Suppressor macrophage treated with lipopolysaccharide for 1 hour (primary cell): ENCODE measurements around the gene NR3C2.

Experiments
- DNase-seq, 3 donors: peaks; one replicate each; pipeline ENCODE4 v3.0.0-alpha.2; 2020 to 2022

NR3C2 gene

DNA sequence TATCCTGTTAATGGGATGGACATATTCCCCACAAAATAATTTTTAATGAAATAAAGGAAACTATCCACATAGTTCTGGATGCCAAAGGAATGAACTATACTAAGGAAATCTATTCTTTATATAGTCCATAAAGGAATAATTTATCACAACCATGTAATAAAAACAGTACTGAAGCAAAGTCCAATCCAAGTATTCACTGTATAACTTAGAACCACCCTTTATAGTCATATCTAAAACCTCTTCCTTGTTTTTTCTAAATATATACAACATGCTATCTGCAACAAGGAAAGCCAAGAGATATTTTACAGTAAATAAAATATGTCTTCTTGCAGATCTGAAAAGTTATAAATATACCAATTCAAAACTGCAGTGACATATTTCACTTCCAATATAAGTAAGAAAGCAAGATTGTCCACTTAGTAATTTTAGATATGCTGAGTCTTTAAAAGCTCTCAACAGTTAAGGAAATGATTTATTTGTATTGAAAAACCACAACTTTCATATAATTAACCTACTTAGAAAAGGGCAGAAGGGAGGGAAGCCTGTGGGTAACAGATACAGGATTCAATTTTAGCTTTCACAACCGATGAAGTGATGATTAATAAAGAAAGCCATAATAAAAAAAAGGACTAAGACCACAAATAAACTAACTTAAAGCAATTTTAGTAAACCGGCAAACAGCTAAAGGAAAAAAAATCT lies 8.0 kb downstream of the NR3C2 start:
- DNase-seq: no peak

DNA sequence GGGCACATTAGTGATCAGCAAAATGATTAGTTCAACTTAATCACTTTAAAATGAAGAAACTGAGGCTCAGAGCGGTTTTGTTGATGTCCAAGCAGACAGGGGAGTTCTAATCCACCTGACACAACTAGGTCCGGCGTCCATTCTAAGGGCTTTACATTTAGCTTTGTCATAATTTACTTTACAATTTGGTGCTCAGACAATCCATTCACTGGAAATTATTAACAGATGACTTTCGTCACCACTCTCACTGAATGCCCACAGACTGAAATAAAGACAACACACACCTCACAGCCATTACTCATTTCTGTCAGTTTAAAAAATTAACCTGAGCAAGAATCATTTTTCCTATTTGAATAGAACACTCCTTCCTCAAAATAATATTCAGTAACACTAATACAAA lies 10.8 kb downstream of the NR3C2 start:
- no peak for DNase-seq

DNA sequence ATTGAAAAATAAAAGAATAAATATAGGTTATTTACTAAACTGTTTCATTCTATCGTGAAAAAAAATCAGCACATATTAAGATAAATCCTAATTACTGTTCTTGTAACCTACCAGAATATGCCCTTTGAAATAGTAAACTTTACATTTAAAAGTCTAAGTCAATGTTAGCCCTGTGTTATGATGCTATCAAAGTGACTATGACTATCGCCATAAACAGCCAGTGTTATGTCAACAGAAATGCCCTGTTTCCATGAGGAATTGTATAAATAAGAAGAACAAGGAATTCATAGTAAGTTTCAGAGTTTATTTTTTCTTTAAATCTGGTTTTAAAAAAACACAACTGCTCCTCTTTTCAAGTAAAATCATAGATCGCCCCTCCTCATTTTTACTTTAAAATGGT lies 11.4 kb downstream of the NR3C2 start:
- DNase-seq: no peak

DNA sequence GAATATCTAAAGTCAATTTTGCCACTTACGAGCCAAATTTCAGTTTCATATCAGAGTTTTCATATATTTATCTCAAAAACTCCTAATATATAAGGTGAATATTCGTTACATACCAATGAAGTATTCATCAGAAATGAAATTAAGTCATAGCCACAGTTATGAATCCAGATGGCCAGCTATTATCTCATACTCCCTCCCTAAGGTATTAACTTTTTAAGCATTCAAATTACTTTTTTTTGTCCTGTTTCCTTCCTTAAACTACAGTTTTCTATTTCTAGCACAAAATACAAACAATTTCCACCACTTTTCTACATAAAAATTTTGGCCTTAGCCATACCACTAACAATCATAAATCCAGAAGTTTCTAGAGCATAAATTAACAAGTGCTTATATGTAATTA lies 13.0 kb downstream of the NR3C2 start:
- no peak for DNase-seq

DNA sequence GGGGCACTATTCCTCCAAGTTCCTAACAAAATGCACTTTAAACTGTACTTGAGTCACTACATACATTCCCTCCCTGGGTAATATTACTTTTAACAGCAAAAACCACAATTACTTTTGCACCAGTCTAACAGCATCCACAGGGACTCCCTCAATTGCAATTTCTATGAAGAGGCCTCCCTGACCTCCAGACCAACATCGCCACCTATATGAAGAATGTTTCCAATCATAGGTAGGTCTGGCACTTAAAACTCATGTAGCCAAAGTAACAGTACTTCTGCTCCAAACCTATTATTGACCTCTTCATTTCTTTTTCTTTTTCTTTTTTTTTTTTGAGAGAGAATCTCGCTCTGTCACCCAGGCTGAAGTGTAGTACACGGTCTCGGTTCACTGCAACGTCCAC lies 15.6 kb downstream of the NR3C2 start:
- no peak for DNase-seq

DNA sequence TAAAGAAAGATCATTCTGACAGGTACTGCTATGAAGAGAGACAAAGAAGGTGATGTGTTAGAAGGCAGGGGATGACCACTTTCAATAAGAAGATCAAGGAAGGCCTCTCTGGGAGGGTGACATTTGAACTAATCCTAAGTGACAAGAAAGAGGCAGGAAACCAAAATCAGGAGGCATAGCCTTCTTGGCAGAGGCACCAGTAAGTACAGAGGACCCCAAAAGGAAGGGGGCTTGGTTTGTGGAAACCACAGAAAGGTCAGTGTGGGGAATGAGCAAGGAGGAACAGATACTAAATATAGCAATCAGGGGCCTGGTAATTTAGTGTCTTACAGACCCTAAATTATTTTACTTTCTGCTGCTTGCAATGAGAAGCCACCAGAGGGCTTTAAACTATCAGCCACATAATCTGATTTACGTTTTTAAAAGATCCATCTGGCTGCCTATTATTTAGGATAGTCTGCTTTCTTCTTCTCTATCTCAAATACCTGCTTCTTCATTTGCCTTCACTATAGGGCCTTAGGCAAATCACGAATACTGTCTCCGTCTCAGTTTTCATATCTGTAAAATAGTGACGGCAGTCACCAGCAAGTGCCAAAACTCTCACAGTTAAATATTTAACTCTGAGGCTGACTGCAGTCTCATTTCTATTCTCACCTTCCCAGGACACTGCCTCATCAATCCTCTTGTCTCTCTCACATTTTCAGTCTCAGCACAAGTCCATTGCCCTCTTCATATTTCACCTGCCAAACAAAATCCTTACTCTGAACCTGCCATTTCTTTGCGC lies 16.7 kb downstream of the NR3C2 start:
- DNase-seq: no peak

DNA sequence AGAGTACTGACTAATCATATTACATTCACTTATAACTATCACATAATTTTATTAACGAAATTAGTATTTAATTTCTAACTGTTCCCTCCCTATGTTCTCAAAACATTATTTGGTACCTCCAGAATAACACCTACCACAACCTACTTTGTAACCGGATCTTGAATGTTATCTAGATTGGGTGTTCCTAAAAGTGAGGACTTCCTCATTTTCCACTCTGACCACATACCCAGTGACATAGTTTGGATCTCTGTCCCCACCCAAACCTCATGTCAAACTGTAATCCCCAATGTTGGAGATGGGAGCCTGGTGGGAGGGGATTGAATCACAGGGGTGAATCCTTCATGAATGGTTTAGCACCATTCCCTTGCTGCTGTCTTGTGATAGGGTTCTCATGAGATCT lies 21.8 kb downstream of the NR3C2 start:
- peak in 2 of 3 donors; percentile 3 to 12 for DNase-seq

DNA sequence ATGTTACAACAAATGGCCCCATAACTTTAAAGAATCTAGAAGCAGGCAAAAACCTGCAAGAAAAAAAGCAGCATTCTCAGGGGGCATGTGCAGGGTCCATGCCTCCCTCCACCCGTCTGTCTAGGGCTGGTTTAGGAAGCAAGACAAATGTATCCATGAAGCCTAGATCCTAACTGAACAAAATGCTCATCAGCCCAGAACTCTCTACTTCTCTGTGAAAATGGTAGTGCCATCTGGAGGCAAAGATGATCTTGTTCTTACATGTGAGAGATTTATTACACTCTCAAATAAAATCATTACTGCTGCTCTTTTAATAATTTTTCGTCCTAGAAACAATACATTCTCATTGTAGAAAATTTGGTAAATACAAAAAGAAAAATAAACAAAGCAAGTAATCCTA lies 26.7 kb downstream of the NR3C2 start:
- DNase-seq: no peak

DNA sequence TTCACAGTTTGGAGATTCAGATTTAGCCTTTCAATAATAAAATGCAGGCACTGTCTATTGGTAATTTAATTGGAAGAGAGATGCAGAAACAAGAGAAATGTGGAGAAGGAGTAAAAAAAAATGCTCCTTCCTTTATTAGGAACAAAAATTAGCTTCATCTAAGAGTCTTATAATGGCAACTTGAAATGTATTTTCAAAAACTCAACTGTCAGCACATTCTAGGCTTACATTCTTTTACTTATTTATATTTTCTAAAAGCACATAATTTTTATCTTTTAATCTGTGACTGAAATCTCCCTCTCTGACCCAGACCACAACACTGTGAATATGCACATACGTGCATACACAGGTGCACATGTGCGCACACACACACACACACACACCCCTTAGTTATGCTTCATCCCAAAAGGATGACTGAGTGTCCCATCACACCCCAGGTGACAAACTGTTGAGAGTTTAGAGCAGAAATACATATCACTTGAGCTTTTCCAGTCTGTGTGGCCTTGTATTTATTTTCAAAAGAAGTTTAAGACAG lies 29.7 kb downstream of the NR3C2 start:
- DNase-seq: no peak

DNA sequence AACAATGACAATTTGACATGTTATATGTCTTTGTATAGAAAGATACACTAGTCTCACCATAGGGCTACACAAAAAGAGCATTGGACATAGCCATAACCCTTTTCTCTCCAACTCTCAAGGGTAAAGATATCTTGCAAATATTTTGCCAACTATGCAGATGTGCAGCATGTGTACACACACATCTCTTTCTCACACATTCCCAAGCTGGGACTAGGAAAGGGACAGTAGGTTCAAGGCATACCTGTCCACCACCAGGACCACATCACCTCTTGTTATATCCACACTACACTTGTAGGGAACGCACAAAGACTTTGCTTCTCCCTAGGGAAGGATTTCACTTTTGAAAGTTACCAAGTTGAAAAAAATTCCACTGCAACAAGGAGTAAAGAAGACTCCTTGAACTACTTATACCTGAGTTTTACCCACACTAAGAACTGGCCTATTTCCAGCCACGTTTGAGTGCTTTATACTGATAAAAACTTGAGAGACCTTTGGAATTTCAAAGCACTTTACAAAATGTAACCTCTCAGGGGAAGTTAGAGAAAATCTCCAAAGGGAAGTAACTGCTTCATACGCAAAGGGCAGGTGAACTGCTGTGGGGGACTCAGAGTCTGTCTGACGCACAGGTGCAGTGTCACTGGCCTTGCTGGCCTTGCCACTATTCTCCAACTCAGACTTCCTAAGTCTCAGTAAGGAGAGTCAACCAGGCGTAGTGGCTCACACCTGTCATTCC lies 36.9 kb downstream of the NR3C2 start:
- DNase-seq: no peak

DNA sequence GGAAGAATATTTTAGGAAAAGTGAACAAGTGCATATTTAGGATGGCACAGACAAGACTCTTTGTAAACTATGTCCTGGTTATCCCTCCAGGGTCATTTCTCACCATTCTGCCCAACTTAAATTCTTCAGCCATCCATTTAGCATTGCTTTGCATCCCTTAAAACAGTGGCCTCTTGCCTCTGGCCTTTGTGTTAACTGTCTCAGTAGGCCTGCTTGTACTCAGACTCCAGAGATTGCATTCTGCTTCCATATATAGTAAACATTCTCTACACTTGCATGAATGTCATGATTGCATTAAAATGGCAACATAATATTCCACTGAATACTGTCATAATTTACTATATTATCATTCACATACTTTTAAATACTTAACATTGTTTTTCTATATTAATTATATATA lies 43.2 kb downstream of the NR3C2 start:
- DNase-seq: no peak

DNA sequence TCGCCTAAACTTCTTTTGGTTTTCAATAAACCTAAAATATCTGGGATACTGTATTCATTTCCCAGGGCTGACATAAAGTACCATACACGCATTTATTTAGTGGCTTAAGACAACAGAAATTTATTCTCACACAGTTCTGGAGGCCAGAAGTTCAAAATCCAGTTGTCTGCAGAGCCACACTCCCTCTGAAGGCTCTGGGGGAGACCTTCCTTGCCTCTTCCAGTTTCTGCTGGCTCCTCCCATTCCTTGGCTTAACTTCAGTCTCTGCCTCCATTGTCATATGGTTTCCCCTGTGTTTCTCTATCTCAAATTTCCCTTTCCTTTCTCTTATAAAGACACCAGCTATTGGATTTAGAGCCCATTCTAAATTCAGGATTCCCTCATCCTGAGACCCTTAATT lies 44.4 kb downstream of the NR3C2 start:
- no peak for DNase-seq

DNA sequence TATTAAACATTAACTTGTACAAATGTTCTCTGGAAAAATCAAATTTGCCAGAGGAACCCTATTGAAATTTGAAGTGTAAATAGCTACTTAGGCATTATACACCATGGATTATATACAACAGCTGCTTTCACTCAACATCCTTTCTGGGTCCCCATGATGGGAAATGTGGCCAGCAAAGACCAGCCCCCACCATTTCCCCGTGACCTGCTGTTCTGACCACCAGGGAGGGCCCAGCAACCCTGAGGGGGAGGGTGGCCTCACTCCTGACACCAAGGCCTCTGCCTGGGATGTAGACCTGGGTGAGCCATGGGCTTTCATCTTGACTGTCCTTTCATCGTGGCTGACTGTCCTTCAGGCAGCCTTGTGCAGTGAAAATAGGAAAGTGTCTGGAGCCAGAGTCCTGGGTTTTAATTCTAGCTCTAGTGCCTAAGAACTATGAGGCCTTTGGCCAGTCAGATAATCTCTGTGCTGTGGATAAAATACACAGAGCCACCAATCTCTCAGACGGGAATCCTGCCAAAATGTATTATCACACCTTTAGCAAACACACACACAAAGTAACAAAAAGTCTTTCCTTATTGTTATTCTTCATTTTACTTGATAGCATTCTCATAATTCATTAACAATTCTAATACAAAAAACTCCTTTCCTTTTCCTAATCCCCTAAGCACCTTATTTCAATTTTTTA lies 45.1 kb downstream of the NR3C2 start:
- DNase-seq: no peak

DNA sequence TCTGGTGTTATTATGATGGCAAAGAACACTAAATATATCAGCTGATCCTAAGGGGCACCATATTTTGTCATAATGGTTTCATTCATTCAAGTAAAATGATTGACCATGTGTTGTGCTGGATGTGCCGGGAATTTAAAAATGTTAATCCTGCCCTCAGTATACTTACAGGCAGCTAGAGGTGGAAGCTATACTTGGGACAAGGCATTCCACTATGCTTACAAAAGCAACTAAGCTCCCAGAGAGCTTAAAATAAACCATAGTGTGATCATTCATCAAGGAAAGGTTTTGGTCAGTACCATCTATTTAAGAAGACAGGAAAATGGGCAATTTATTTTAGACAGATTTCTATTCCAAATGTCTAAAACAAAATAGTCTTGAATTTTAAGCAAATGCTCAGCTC lies 46.4 kb downstream of the NR3C2 start:
- DNase-seq: no peak

DNA sequence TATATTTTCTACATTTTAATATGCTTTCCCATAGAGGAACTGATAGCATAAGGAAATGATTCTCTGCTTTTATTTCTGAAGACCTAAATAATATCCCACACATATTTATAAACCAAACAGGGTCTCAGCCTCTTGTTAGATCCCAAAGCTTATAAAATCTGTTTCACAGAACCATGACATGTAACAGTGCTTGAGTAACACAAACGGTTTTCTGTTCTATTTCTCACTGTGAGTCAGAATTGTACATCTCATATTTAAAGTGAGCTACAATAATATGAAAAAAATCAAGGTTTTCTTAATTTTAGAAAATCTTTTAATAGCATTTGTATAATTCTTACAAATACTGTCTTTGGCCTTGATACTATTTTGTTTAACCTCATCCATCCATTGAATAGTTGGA lies 51.2 kb downstream of the NR3C2 start:
- DNase-seq: no peak

DNA sequence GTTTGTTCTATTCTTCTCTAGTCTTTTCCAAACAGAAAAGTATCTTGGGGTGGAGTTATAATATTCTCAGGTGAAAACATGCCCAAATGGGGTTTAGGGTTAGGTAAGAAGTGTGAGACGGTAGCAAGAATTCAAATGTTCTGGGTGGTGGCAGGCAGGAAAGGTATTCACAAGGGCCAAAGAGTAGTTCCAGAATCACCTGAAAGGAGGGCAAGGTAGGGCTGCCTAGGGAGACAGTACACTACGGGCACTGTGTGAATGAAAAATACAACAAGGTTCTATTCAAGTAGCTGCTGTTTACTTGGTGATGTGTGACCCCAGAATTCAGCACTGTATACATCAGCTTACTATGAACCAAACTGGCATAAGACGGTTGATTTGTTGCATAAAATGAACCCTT lies 51.9 kb downstream of the NR3C2 start:
- no peak for DNase-seq

DNA sequence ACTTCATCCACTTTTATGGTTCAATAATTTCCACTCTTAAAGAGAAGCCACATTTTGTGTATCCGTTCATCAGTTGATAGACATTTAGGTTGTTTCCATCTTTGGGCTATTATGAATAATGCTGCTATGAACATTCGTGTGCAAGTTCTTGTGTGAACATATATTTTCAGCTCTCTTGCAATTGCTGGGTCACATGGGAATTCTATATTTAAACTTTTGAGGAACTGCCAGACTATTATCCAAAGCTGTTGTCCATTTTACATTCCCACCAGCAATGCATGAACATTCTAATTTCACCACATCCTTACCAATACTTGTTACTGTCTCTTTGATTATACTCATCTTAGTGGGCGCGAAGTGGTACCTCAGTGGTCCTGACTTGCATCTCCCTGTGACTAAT lies 61.9 kb downstream of the NR3C2 start:
- peak in 1 of 3 donors; percentile 17 for DNase-seq

DNA sequence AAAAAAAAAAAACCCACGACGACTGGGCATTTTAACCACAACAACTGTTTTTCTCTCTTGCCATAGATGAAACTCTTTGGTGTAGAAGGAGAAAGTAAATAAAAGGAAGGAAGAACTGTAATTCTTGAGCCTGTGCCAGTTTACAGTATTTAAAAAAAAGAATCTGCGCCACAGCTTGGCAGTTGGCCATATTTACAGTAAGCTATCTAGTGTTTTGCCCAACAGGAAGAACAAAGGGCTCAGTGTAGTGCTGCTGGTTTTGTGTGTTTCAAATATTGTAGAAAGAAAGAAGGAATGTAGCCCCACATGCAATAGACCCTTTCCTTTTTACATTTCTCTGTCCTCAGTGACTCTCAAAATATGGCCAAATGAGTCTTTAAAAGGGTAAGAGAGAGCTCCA lies 66.1 kb downstream of the NR3C2 start:
- peak; percentile 41 to 60 (median 53) for DNase-seq

DNA sequence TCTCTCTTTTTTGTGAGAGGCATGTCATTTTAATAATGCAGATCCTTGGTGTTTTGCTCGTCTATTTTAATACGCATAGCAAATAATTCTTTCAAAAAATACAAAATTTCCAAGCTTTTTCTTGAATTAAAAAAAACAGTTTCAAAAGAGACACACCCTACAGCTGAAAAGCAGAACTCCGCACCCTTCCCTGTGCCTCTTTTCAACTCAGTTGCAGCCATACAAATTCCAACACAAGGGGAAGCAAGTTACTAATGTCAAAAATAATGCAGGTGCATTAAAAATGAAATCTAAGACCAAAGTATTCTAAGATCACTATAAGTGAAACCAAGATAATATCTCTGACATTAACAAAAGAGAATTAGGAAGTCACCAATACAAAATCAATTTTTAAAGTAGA lies 66.6 kb downstream of the NR3C2 start:
- DNase-seq: peak in 2 of 3 donors; percentile 9 to 31

DNA sequence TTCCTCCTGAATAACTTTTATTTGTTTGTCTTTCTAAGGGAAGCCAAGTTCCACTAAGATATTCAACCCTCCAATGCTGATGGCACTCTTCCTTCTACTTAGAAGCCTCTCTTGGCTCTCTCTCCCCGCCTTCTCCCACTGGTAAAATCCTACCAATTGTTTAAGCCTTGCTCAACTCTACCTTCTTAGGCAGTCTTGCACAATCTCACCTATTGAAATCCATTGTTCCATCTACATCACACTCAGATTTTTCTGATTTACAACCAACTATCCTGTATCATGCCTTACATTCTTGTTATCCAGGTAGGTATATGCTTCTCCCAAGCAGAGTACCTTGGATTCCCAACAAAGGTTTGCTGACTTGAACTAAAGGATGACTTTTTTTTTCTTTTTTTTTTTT lies 69.1 kb downstream of the NR3C2 start:
- DNase-seq: no peak

DNA sequence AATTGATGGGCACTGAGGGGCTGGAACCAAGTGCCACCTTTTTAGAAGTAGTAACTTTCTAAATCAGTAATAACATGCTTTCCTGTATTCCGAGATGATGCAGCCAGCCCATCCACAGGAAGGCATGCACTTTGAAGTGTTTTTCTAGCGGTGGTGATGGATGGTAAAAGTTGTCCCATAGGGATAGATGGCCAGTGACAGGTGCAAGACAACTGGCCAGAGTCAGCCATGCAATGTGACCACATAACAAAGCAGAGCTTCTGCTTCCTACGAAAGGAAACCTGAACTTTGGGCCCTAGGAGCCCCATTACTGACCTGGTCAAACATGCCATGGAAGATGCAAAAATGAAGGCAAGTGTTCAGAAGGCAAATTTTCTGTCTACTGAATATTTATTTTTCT lies 72.3 kb downstream of the NR3C2 start:
- DNase-seq: no peak

DNA sequence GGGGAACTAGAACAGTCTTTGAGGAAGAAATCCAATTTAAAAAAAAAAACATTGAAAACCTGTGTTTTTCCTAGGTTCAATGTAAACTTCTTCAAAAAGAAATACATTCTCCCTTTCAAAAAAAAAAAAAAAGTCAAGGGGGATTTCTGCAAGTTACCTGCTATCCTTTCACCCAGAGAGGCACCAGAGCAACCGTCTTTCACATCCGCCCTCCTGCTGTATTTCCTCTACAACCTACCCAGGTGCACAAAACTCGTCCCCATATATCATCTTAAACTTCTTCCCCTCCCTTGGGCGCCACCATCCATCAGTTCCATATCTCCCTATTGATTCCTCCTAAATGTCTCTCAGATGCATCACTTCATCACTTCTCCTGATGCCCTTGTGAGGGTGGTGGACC lies 74.5 kb downstream of the NR3C2 start:
- no peak for DNase-seq

DNA sequence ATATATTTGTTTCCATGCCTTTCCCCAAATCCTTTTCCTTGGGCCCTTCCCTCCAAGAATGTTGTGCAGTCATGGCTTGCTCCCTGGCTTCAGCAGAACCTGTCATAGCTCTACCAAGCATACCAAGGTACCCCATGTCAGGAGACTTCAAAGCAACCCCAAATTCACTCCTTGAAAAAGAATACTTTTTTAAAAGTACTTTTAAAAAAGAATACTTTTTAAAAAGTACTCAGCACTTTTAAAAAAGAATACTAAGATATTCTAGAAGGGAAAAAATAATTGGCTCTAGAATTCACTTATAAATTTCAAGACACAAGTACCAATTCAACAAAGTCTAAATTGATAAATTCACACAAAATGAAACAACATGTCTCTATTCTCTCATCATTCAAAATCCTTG lies 76.0 kb downstream of the NR3C2 start:
- no peak for DNase-seq
